DOHH2 (cell line): ENCODE measurements around the gene LRP4.

Source experiments
- H3F3A ChIP-seq: fragments of 200-600 bp; sonication (generic), shearing (Covaris generic); 2 replicates; pipeline ENCODE4 v1.6.0; 2016; ENCODE audit warnings: antibody characterized with exemption, mild to moderate bottlenecking; ENCODE audit not compliant: control insufficient read depth, insufficient read depth
- H3K27ac ChIP-seq: fragments of 200-600 bp; sonication (generic); 2 replicates; pipeline ENCODE4 v1.5.1; 2014; ENCODE audit warnings: low read depth, mild to moderate bottlenecking, low read length, moderate library complexity
- H3K27me3 ChIP-seq: fragments of 200-600 bp; sonication (generic); 2 replicates; pipeline ENCODE4 v1.6.1; 2014; ENCODE audit warnings: mild to moderate bottlenecking, low read length, mixed read lengths; ENCODE audit not compliant: control insufficient read depth
- H3K36me3 ChIP-seq: fragments of 200-600 bp; sonication (generic); 2 replicates; pipeline ENCODE4 v1.6.1; 2014; ENCODE audit warnings: mild to moderate bottlenecking, low read length, moderate library complexity, mixed read lengths; ENCODE audit not compliant: control insufficient read depth
- H3K4me1 ChIP-seq: fragments of 200-600 bp; sonication (generic); 2 replicates; pipeline ENCODE4 v1.6.1; 2014; ENCODE audit warnings: mild to moderate bottlenecking, low read length, mixed read lengths; ENCODE audit not compliant: control insufficient read depth
- H3K4me2 ChIP-seq: fragments of 200-600 bp; sonication (generic); 2 replicates; pipeline ENCODE4 v1.6.0; 2014; ENCODE audit warnings: mild to moderate bottlenecking, low read length, moderate library complexity
- H3K4me3 ChIP-seq: fragments of 200-600 bp; sonication (generic); 2 replicates; pipeline ENCODE4 v1.5.1; 2014; ENCODE audit warnings: mild to moderate bottlenecking, low read length, mixed read lengths
- H3K79me2 ChIP-seq: fragments of 200-600 bp; sonication (generic); 2 replicates; pipeline ENCODE4 v1.6.1; 2014; ENCODE audit warnings: mild to moderate bottlenecking, low read length, mixed read lengths; ENCODE audit not compliant: control insufficient read depth
- H3K9me2 ChIP-seq: fragments of 200-600 bp; sonication (generic); replicated peaks from 2 replicates; pipeline ENCODE4 v1.6.1; 2014; ENCODE audit warnings: mild to moderate bottlenecking, low read length, mixed read lengths; ENCODE audit not compliant: control insufficient read depth
- H3K9me3 ChIP-seq: fragments of 200-600 bp; sonication (generic); 2 replicates; pipeline ENCODE4 v1.6.1; 2014; ENCODE audit warnings: antibody characterized with exemption, low read length, mixed read lengths; ENCODE audit not compliant: control insufficient read depth, insufficient read depth
- H4K20me1 ChIP-seq: fragments of 200-600 bp; sonication (generic); 2 replicates; pipeline ENCODE4 v1.6.0; 2014; ENCODE audit warnings: low read depth, mild to moderate bottlenecking, antibody characterized with exemption, low read length, moderate library complexity; ENCODE audit not compliant: control insufficient read depth, insufficient read depth
- EZH2phosphoT487 ChIP-seq: fragments of 200-600 bp; sonication (generic); IDR thresholded peaks from 2 replicates; pipeline ENCODE4 v1.6.1; 2017; ENCODE audit warnings: borderline replicate concordance, mild to moderate bottlenecking, antibody characterized with exemption, low read length, moderate library complexity, mixed read lengths
- TF ChIP-seq, protein P1 (sequence below): fragments of 200-600 bp; sonication (generic); IDR thresholded peaks from one replicate; pipeline ENCODE4 v1.5.1; 2014; ENCODE audit warnings: antibody characterized with exemption, mild to moderate bottlenecking, low read depth, low read length; ENCODE audit not compliant: poor library complexity, severe bottlenecking

LRP4 gene

DNA sequence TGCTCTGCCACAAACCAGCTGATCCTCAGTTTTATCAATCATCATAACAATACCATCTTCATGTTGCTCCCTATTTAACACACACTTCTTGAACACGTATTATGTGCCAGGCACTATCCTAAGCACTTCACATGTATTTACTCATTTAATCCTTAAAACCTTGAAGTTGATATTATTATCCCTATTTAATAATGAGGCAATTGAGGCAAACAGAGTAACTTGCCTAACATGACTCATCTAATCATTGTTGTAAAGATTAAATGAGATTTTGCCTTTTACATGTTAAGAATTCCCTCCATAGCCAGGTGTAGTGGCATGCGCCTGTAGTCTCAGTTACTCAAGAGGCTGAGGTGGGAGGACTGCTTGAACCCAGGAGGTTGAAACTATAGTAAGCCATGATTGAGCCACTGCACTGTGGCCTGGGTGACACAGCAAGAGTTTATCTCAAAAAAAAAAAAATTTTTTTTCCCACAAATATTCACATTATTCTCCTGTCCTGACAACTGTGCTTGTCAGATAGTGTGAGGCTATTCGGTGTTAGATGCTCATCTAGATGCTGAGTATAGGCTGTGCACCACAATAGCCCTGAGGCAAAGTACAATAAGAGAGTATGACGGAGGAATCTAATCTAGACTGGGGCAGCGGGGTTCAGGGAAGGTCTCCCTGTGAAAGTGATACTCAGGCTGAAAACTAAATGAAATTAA lies 85.7 kb downstream of the LRP4 start:
- Histone ChIP-seq H3K4me2 (no peak overlapping the region), H3K9me2 (no peaks in the 10 kb centered on the region), H4K20me1 (peaks cover 38% of the 10 kb centered on the region), H3F3A (no peaks in the 10 kb centered on the region), H3K79me2 (peaks cover 100% of the 10 kb centered on the region), H3K27ac (no peak overlapping the region), H3K4me3 (no peak overlapping the region), H3K4me1 (peaks cover 4% of the 10 kb centered on the region), H3K36me3 (peaks cover 35% of the 10 kb centered on the region), H3K27me3 (no peaks in the 10 kb centered on the region), H3K9me3 (no peaks in the 10 kb centered on the region)
- TF ChIP-seq, protein P1, sequence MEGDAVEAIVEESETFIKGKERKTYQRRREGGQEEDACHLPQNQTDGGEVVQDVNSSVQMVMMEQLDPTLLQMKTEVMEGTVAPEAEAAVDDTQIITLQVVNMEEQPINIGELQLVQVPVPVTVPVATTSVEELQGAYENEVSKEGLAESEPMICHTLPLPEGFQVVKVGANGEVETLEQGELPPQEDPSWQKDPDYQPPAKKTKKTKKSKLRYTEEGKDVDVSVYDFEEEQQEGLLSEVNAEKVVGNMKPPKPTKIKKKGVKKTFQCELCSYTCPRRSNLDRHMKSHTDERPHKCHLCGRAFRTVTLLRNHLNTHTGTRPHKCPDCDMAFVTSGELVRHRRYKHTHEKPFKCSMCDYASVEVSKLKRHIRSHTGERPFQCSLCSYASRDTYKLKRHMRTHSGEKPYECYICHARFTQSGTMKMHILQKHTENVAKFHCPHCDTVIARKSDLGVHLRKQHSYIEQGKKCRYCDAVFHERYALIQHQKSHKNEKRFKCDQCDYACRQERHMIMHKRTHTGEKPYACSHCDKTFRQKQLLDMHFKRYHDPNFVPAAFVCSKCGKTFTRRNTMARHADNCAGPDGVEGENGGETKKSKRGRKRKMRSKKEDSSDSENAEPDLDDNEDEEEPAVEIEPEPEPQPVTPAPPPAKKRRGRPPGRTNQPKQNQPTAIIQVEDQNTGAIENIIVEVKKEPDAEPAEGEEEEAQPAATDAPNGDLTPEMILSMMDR: no peak
- TF ChIP-seq EZH2phosphoT487: no peak

DNA sequence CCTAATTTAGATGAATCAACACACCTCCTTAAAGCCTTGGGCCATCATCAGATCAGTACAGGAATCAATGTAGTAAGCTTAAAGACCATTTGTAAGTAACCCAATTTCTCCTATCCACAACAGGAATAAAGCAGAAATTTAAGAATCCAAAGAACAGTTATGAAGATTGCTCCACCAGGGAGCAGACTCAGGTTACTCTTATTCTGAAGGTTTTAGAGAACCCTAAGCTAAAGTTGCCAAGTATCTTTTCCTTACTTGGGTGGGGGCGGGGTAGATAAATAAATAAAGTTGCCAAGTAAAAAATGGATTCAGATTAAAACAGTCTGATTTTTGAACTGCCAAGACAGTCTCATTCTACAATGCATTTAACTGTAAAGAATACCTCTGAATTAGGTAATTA lies 90.4 kb downstream of the LRP4 start:
- Histone ChIP-seq H3K79me2 (peaks cover 100% of the 10 kb centered on the region), H3K27ac (no peak overlapping the region), H3K4me1 (peaks cover 19% of the 10 kb centered on the region), H3K27me3 (no peaks in the 10 kb centered on the region), H3K9me3 (no peaks in the 10 kb centered on the region), H4K20me1 (peaks cover 41% of the 10 kb centered on the region), H3K9me2 (no peaks in the 10 kb centered on the region), H3K36me3 (peaks cover 34% of the 10 kb centered on the region), H3F3A (no peaks in the 10 kb centered on the region), H3K4me2 (no peak overlapping the region), H3K4me3 (no peak overlapping the region)
- TF ChIP-seq EZH2phosphoT487: no peak
- TF ChIP-seq, protein P1: no peak

DNA sequence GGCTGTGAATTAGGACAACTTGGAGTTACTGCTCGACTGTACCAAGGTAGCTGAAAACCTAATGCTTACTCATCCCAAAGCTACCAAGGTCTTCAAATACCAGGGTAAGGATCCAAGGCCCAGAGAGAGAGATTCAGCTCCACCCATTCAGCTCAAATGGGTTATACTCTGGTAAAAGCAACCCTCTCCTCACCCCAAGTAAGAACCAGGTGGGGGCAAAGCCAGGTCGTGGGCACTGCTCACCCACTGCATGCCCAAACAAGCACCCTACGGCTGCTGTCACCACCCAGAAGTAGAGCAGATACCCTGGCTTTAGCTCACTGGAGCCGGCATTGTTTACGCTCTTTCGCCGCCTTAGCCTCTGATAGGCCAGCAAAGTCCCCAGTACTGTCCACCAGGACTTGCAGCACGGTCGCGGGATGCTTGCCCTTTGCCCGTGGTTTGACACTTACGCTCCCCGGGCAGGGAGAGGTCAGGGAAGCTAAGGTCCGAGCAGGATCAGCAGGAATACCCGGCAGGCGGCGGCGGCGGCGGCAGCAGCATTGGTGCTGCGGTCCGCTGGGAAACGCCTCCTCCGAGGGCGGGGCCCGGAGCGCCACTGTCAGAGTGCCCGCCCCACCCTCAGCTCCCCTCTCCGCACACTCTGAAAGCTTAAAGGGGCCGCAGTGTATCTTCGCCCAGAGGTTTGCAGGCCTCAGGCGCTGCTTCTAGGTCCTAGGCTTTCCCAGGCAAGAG lies 91.9 kb downstream of the LRP4 start:
- Histone ChIP-seq H3K4me2 (peak overlapping the region; percentile 26), H3K9me2 (no peaks in the 10 kb centered on the region), H3K27ac (no peak overlapping the region), H4K20me1 (peaks cover 35% of the 10 kb centered on the region; the same call in 1 of the 2 replicates), H3K36me3 (peaks cover 27% of the 10 kb centered on the region), H3K79me2 (peaks cover 100% of the 10 kb centered on the region), H3K27me3 (no peaks in the 10 kb centered on the region), H3K4me3 (peak overlapping the region; percentile 28; the same call in 1 of the 2 replicates), H3K9me3 (no peaks in the 10 kb centered on the region), H3F3A (no peaks in the 10 kb centered on the region), H3K4me1 (peaks cover 19% of the 10 kb centered on the region)
- no peak for TF ChIP-seq EZH2phosphoT487
- TF ChIP-seq, protein P1: no peak
